ENCODE measurements around the gene RALGAPA2.

DNA sequence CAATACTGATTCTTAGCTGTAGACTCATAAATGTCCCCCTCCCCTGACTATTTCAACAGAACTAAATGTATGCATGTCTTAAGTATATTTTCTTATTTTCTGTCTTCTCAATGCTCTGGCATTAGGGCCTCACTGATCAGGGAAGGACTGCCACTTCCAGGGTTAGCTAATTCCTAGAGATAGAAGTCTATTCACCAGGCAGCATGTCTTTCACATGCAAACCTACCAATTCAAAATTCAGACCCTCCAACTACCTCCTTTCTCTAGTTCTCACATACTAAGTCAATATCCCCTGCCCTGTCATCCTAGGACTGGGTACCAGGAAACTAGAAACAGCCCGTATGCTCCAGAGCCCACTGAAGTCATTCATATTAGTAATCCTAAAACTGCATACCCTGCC lies 132.3 kb downstream of the RALGAPA2 start:
- TF ChIP-seq ZFP3 (CRISPR knock-in tag; IDR thresholded peaks at IDR 0.05), result no peak
- TF ChIP-seq, protein P1, sequence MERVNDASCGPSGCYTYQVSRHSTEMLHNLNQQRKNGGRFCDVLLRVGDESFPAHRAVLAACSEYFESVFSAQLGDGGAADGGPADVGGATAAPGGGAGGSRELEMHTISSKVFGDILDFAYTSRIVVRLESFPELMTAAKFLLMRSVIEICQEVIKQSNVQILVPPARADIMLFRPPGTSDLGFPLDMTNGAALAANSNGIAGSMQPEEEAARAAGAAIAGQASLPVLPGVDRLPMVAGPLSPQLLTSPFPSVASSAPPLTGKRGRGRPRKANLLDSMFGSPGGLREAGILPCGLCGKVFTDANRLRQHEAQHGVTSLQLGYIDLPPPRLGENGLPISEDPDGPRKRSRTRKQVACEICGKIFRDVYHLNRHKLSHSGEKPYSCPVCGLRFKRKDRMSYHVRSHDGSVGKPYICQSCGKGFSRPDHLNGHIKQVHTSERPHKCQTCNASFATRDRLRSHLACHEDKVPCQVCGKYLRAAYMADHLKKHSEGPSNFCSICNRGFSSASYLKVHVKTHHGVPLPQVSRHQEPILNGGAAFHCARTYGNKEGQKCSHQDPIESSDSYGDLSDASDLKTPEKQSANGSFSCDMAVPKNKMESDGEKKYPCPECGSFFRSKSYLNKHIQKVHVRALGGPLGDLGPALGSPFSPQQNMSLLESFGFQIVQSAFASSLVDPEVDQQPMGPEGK (CRISPR knock-in tag; IDR thresholded peaks at IDR 0.05; ENCODE audit: borderline replicate concordance), result no peak
- no peak for TF ChIP-seq ZNF70 (CRISPR knock-in tag; IDR thresholded peaks at IDR 0.05)
- TF ChIP-seq PPARA (CRISPR knock-in tag; IDR thresholded peaks at IDR 0.05; ENCODE audit: borderline replicate concordance), result no peak
- no peak for TF ChIP-seq TCF4 (CRISPR knock-in tag; IDR thresholded peaks at IDR 0.05; ENCODE audit: borderline replicate concordance)
- TF ChIP-seq ESRRG (CRISPR knock-in tag; IDR thresholded peaks at IDR 0.05), result no peak
